Parathyroid adenoma (tissue), 2 donors: ENCODE measurements around the gene CTNND1.

Source experiments
- H2AFZ ChIP-seq: fragments of 300-600 bp; sonication (generic); one replicate; pipeline ENCODE4 v1.7.0; 2017; ENCODE audit warnings: antibody characterized with exemption, mild to moderate bottlenecking
- H3K27ac ChIP-seq: fragments of 300-600 bp; sonication (generic); one replicate; pipeline ENCODE4 v1.7.0; 2017
- H3K27me3 ChIP-seq: fragments of 300-600 bp; sonication (generic); one replicate; pipeline ENCODE4 v1.7.0; 2017; ENCODE audit warnings: low read length; ENCODE audit not compliant: control insufficient read depth, insufficient read depth
- H3K36me3 ChIP-seq: fragments of 300-600 bp; sonication (generic); one replicate; pipeline ENCODE4 v1.7.0; 2017; ENCODE audit warnings: low read length; ENCODE audit not compliant: control insufficient read depth, insufficient read depth
- H3K4me1 ChIP-seq: fragments of 300-600 bp; sonication (generic); one replicate; pipeline ENCODE4 v1.7.0; 2017; ENCODE audit warnings: control low read depth
- H3K4me2 ChIP-seq: fragments of 300-600 bp; sonication (generic); one replicate; pipeline ENCODE4 v1.7.0; 2017; ENCODE audit warnings: low read length
- H3K4me3 ChIP-seq: fragments of 300-600 bp; sonication (generic); one replicate; pipeline ENCODE4 v1.7.0; 2017; ENCODE audit warnings: low read depth, low read length
- H3K79me2 ChIP-seq: fragments of 300-600 bp; sonication (generic); one replicate; pipeline ENCODE4 v1.7.0; 2017; ENCODE audit warnings: control low read depth
- H3K9ac ChIP-seq: fragments of 300-600 bp; sonication (generic); one replicate; pipeline ENCODE4 v1.7.0; 2017; ENCODE audit warnings: mild to moderate bottlenecking
- H3K9me3 ChIP-seq: fragments of 300-600 bp; sonication (generic); one replicate; pipeline ENCODE4 v1.7.0; 2017; ENCODE audit warnings: low read length; ENCODE audit not compliant: control insufficient read depth
- CTCF ChIP-seq: fragments of 300-600 bp; sonication (generic); IDR thresholded peaks from one replicate; pipeline ENCODE4 v1.7.0; 2017; ENCODE audit warnings: antibody characterized with exemption, mild to moderate bottlenecking
- donor health status: primary hyperparathyroidism.

Gene CTNND1

GRCh38 chr11:57815476-57815875, 53.9 kb downstream of the CTNND1 start:
- H3K4me3 ChIP-seq, result no peak overlapping the region
- TF ChIP-seq CTCF, result no peak
- H3K27ac ChIP-seq, result no peak overlapping the region
- H3K27me3 ChIP-seq, result no peaks in the 10 kb centered on the region
- no peaks in the 10 kb centered on the region for H3K36me3 ChIP-seq
- no peak overlapping the region for H2AFZ ChIP-seq
- H3K4me2 ChIP-seq, result no peak overlapping the region
- H3K4me1 ChIP-seq, result no peaks in the 10 kb centered on the region
- H3K79me2 ChIP-seq, result no peaks in the 10 kb centered on the region
- H3K9ac ChIP-seq, result no peak overlapping the region
- H3K9me3 ChIP-seq, result no peaks in the 10 kb centered on the region

DNA sequence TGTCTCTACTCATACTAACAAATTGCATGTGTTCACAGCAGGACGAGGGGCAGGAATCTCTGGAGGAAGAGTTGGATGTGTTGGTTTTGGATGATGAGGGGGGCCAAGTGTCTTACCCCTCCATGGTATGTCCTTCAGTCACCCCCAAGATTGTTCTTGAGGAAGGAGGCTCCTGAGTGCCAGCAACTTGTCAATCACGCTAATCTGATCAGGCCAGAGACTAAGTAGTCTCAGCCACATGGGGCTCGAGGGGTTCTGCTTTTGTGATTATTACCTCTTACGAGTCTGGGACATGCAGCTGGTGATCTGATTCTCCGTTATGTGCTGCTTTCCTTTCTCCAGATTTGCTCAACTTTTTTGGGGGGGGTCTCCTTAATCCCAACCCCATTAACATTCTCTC, 54.3 kb downstream of the CTNND1 start:
- Histone ChIP-seq H3K79me2 (no peaks in the 10 kb centered on the region), H3K4me3 (no peak overlapping the region), H3K9me3 (no peaks in the 10 kb centered on the region), H3K36me3 (no peaks in the 10 kb centered on the region), H3K27me3 (no peaks in the 10 kb centered on the region), H2AFZ (no peak overlapping the region), H3K4me1 (no peaks in the 10 kb centered on the region), H3K9ac (no peak overlapping the region), H3K4me2 (no peak overlapping the region), H3K27ac (no peak overlapping the region)
- no peak for TF ChIP-seq CTCF

GRCh38 chr11:57818812-57819211, 57.2 kb downstream of the CTNND1 start:
- no peak overlapping the region for H3K27ac ChIP-seq
- H3K36me3 ChIP-seq, result no peaks in the 10 kb centered on the region
- H3K4me1 ChIP-seq, result no peaks in the 10 kb centered on the region
- H3K79me2 ChIP-seq, result no peaks in the 10 kb centered on the region
- H3K4me3 ChIP-seq, result no peak overlapping the region
- H3K9ac ChIP-seq, result no peak overlapping the region
- H3K4me2 ChIP-seq, result no peak overlapping the region
- no peaks in the 10 kb centered on the region for H3K27me3 ChIP-seq
- no peaks in the 10 kb centered on the region for H3K9me3 ChIP-seq
- TF ChIP-seq CTCF, result no peak
- no peak overlapping the region for H2AFZ ChIP-seq

- no peaks in the 10 kb centered on the region for H3K27me3 ChIP-seq
- no peak overlapping the region for H3K9ac ChIP-seq
- H3K36me3 ChIP-seq, result no peaks in the 10 kb centered on the region
- no peak for TF ChIP-seq CTCF
- no peaks in the 10 kb centered on the region for H3K9me3 ChIP-seq
- no peak overlapping the region for H2AFZ ChIP-seq
- H3K4me1 ChIP-seq, result no peaks in the 10 kb centered on the region
- H3K27ac ChIP-seq, result no peak overlapping the region
- H3K79me2 ChIP-seq, result no peaks in the 10 kb centered on the region
- H3K4me3 ChIP-seq, result no peak overlapping the region
- H3K4me2 ChIP-seq, result no peak overlapping the region
These were observed 57.8 kb downstream of the CTNND1 start for GRCh38 chr11:57819252-57819979.

GRCh38 chr11:57823859-57824258, 62.3 kb downstream of the CTNND1 start:
- Histone ChIP-seq H2AFZ (no peak overlapping the region), H3K79me2 (no peaks in the 10 kb centered on the region), H3K4me3 (no peak overlapping the region), H3K9me3 (no peaks in the 10 kb centered on the region), H3K27ac (no peak overlapping the region), H3K4me1 (no peaks in the 10 kb centered on the region), H3K27me3 (no peaks in the 10 kb centered on the region), H3K4me2 (no peak overlapping the region), H3K9ac (no peak overlapping the region), H3K36me3 (no peaks in the 10 kb centered on the region)
- TF ChIP-seq CTCF, result no peak
